ENCODE results near the gene RPP25. TPM values are rescaled to one million over a fixed set of nuclear protein-coding genes. Genes with fewer than 3 reads are reported as not detected.

RPP25 gene
- total and polyA plus RNA-seq, 10 of the 15 experiments (the other 5 are each of a cell fraction or from before 2014, with no cell fraction given): 0.41 to 10.8 (median 4.7) TPM

DNA sequence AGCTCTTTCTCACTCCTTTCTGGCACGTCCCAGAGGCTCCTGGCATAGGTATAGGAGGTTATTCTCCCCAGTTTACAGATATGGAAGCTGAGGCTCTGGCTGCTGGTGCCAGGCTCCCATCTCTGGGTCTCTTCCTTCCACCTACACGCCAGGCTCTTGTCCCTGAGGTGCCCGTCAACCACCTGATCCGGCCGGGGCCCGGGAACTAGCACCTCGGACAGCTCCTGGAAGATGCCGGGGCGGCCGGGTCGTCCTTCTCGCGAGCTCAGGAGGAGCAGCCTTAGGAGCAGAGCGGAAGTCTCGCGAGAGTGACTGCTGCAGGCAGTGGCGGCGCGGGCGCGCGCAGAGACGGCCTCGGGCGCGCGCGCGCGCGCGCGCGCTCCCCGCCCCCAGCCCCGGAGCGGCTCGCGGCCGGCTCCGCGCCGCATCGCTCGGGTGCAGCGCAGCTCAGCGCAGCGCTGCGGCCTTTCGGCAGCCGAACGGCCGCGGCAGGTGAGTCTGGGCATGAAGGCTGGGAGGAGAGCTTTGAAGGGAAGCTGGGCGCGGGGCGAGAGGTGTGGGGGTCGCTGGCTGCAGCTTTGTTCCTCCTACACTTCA lies 38.7 kb upstream of the RPP25 start, which contains the start of gene SCAMP5 (continued):
- no peak for TF ChIP-seq ZNF207 (IDR thresholded peaks at IDR 0.05; ENCODE audit: borderline replicate concordance)
- no peak for TF ChIP-seq MYB (IDR thresholded peaks at IDR 0.05; ENCODE audit: borderline replicate concordance, low read depth, low read length)
- TF ChIP-seq EZH2 (IDR thresholded peaks at IDR 0.05; ENCODE audit: borderline replicate concordance, control insufficient read depth, low read depth, low read length): no peak
- TF ChIP-seq NRF1 (conservative IDR thresholded peaks at IDR 0.05; ENCODE audit: low read depth, low read length): no peak
- TF ChIP-seq MYC (IDR thresholded peaks at IDR 0.05; ENCODE audit: insufficient read depth, insufficient read length, insufficient replicate concordance, low read length, severe bottlenecking): no peak
- TF ChIP-seq, protein P1, sequence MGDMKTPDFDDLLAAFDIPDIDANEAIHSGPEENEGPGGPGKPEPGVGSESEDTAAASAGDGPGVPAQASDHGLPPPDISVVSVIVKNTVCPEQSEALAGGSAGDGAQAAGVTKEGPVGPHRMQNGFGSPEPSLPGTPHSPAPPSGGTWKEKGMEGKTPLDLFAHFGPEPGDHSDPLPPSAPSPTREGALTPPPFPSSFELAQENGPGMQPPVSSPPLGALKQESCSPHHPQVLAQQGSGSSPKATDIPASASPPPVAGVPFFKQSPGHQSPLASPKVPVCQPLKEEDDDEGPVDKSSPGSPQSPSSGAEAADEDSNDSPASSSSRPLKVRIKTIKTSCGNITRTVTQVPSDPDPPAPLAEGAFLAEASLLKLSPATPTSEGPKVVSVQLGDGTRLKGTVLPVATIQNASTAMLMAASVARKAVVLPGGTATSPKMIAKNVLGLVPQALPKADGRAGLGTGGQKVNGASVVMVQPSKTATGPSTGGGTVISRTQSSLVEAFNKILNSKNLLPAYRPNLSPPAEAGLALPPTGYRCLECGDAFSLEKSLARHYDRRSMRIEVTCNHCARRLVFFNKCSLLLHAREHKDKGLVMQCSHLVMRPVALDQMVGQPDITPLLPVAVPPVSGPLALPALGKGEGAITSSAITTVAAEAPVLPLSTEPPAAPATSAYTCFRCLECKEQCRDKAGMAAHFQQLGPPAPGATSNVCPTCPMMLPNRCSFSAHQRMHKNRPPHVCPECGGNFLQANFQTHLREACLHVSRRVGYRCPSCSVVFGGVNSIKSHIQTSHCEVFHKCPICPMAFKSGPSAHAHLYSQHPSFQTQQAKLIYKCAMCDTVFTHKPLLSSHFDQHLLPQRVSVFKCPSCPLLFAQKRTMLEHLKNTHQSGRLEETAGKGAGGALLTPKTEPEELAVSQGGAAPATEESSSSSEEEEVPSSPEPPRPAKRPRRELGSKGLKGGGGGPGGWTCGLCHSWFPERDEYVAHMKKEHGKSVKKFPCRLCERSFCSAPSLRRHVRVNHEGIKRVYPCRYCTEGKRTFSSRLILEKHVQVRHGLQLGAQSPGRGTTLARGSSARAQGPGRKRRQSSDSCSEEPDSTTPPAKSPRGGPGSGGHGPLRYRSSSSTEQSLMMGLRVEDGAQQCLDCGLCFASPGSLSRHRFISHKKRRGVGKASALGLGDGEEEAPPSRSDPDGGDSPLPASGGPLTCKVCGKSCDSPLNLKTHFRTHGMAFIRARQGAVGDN (IDR thresholded peaks at IDR 0.05): no peak
- no peak for TF ChIP-seq MTA2 (IDR thresholded peaks at IDR 0.05; ENCODE audit: low read depth)
- no peak for TF ChIP-seq HCFC1 (IDR thresholded peaks at IDR 0.05; ENCODE audit: low read length)
- TF ChIP-seq SIX5 (IDR thresholded peaks at IDR 0.05; ENCODE audit: low read depth, low read length, severe bottlenecking): no peak
- peak; percentile 85 for TF ChIP-seq CBFB (IDR thresholded peaks at IDR 0.05; ENCODE audit: low read depth)

Measured in GM12878 (cell line).